Aorta (tissue), 5 donors: ENCODE results near the gene SMIM29. TPM values are rescaled to one million over a fixed set of nuclear protein-coding genes. Genes with fewer than 3 reads are reported as not detected.

ENCODE experiments used
- ATAC-seq: fragments of 200-7000 bp; cut with Tn5 transposase; one replicate; pipeline ENCODE4 v1.9.1; 2022; ENCODE audit warnings: moderate library complexity; ENCODE audit not compliant: low FRiP score
- DNase-seq, 2 donors: peaks; one replicate each; pipeline ENCODE4 v3.0.0-alpha.2; 2020
- H3K27ac ChIP-seq, 2 donors: one replicate each; pipeline ENCODE4 v1.5.1; 2013; ENCODE audit warnings: low read length in 2 of 2, mild to moderate bottlenecking in 2 of 2, moderate library complexity in 2 of 2, control low read depth in 1 of 2, inconsistent platforms in 1 of 2, low read depth in 1 of 2
- H3K27me3 ChIP-seq, 2 donors: one replicate each; pipeline ENCODE4 v1.6.1; 2013; ENCODE audit warnings: control low read depth in 1 of 2, low read length in 1 of 2, mild to moderate bottlenecking in 1 of 2, moderate library complexity in 1 of 2; ENCODE audit not compliant: insufficient read depth in 2 of 2, control insufficient read depth in 1 of 2
- H3K36me3 ChIP-seq, 2 donors: one replicate each; pipeline ENCODE4 v1.6.1; 2013; ENCODE audit warnings: control low read depth in 1 of 2, low read length in 1 of 2, mild to moderate bottlenecking in 1 of 2; ENCODE audit not compliant: insufficient read depth in 2 of 2, control insufficient read depth in 1 of 2
- H3K4me1 ChIP-seq, 2 donors: one replicate each; pipeline ENCODE4 v1.6.1; 2013; ENCODE audit warnings: low read length in 2 of 2, control low read depth in 1 of 2, mild to moderate bottlenecking in 1 of 2, moderate library complexity in 1 of 2; ENCODE audit not compliant: insufficient read depth in 2 of 2, control insufficient read depth in 1 of 2
- H3K4me3 ChIP-seq, 2 donors: one replicate each; pipeline ENCODE4 v1.5.1; 2013; ENCODE audit warnings: low read length in 2 of 2, control low read depth in 1 of 2, mild to moderate bottlenecking in 1 of 2
- H3K9me3 ChIP-seq: one replicate; pipeline ENCODE4 v1.6.1; 2013; ENCODE audit warnings: mild to moderate bottlenecking, low read length; ENCODE audit not compliant: control insufficient read depth
- WGBS, 2 donors: extraction: QIAGEN DNeasy Blood & Tissue Kit; methylation state at CpG; one replicate each; pipeline ENCODE4 v1.1.7; 2013; 5-methylcytosine and 5-hydroxymethylcytosine counted together
- intact Hi-C, 2 donors: fragments of 100-400 bp; cut with DNase I; formaldehyde crosslinking; loops; one replicate each; pipeline versions ENCODE4 v1.14.2 to v1.15.0; 2022
- long read RNA-seq, 2 donors: library from polyadenylated mRNA; unstranded; transcript quantifications; one replicate each; pipeline ENCODE4 v2.0.0, GENCODE V29; 2020 to 2021
- polyA plus RNA-seq, 2 donors: library from polyadenylated mRNA; stranded (reverse); fragments of 200-250 nt; gene quantifications; one replicate each; pipeline ENCODE4 v1.2.3, GENCODE V29; 2013
- total RNA-seq, 2 donors: library from RNA; stranded (reverse); fragmentation: NEBNext Ultra II Directional; extraction: Animal tissue kit (Norgen Biotek cat#: 25700); gene quantifications; one replicate each; pipeline ENCODE4 v1.2.1, GENCODE V29; 2021
- donor health status: healthy with polysubstance abuse.
- donor health status: Bipolar disorder and iron deficiency.
- donor health status: DM: no; HTN: no; CAD: no.
- donor health status: DM: no; HTN: no; CAD: no.
- donor health status: DM: yes; HTN: yes; CAD: no.

SMIM29 gene
- total RNA-seq (10 to 100 TPM; 14.0 to 20.0 TPM), polyA plus RNA-seq (10 to 100 TPM; 32.4 to 46.0 TPM)
- long read RNA-seq, donor 1, transcript SMIM29-208 (5 exons, 1,186 nt), result minor isoform, 6 of 18 reads
- long read RNA-seq, donor 1, transcript SMIM29-205 (5 exons, 1,297 nt), result major isoform, 9 of 18 reads
- long read RNA-seq, donor 1, partial matches to known transcripts, result 1 of 18 reads
- long read RNA-seq, donor 1, other reads (novel, unspliced or antisense), result 0 of 18 reads
- long read RNA-seq, donor 2, transcript SMIM29-205 (5 exons, 1,297 nt), result major isoform, 8 of 15 reads
- long read RNA-seq, donor 2, partial matches to known transcripts, result 2 of 15 reads
- long read RNA-seq, donor 2, other reads (novel, unspliced or antisense), result 2 of 15 reads

- ATAC-seq, result peak; percentile 99
- intact Hi-C loops, result loop anchor here (1.0 to 5.0 kb wide), 4 partner anchors 143 to 166 kb away; partner anchors contain the start of gene NUDT3 (in 2 of the 2)
- Histone ChIP-seq H3K27ac (peak within 1 kb of the TSS in 1 of 2 donors; percentile 67), H3K36me3 (no peaks in the 10 kb centered on the region), H3K4me1 (no peaks in the 10 kb centered on the region), H3K9me3 (no peaks in the 10 kb centered on the region), H3K4me3 (peak within 1 kb of the TSS; percentile 49 to 54), H3K27me3 (no peaks in the 10 kb centered on the region)
- DNase-seq, result peak; percentile 98 to 99
- WGBS, 2 donors, result 0 to 1% methylated on average over 76 to 79 of the region's 79 CpGs
Observed at GRCh38 chr6:34248727-34249468, at the start of gene SMIM29. Gene SMIM29 (minus strand): TSS chr6:34249006. CDS start chr6:34247791, 1,215 bp downstream.

GRCh38 chr6:34295721-34296120 is 46.9 kb upstream of the SMIM29 start:
- H3K4me1 ChIP-seq, result no peaks in the 10 kb centered on the region
- DNase-seq, result no peak
- WGBS, 2 donors, result 50 to 55% methylated on average over 3 of the region's 3 CpGs

GRCh38 chr6:34292954-34293353 is 44.1 kb upstream of the SMIM29 start:
- DNase-seq (no peak), ATAC-seq (no peak)
- Histone ChIP-seq H3K36me3 (peaks cover 0 to 4% of the 10 kb centered on the region in 2 donors), H3K9me3 (no peaks in the 10 kb centered on the region), H3K27me3 (no peaks in the 10 kb centered on the region), H3K4me3 (no peak overlapping the region), H3K4me1 (no peaks in the 10 kb centered on the region), H3K27ac (no peak overlapping the region)
- WGBS, 2 donors, result 93 to 96% methylated on average over 3 of the region's 3 CpGs
- intact Hi-C loops, result no loop called here

More at GRCh38 chr6:34295721-34296120, 46.9 kb upstream of the SMIM29 start:
- H3K27me3 ChIP-seq, result no peaks in the 10 kb centered on the region
- H3K27ac ChIP-seq, result no peak overlapping the region
- intact Hi-C loops, result no loop called here
- peaks cover 0 to 4% of the 10 kb centered on the region in 2 donors for H3K36me3 ChIP-seq
- H3K4me3 ChIP-seq, result no peak overlapping the region
- no peaks in the 10 kb centered on the region for H3K9me3 ChIP-seq
- no peak for ATAC-seq

- Histone ChIP-seq H3K4me3 (no peak overlapping the region), H3K36me3 (peaks cover 5 to 6% of the 10 kb centered on the region in 2 donors), H3K9me3 (no peaks in the 10 kb centered on the region), H3K27ac (no peak overlapping the region), H3K4me1 (no peaks in the 10 kb centered on the region), H3K27me3 (no peaks in the 10 kb centered on the region)
- intact Hi-C loops, result no loop called here
- DNase-seq (no peak), ATAC-seq (no peak)
- WGBS, 2 donors, result 92 to 95% methylated on average over 11 of the region's 11 CpGs
Observed at GRCh38 chr6:34289137-34289536, 40.3 kb upstream of the SMIM29 start.

GRCh38 chr6:34288581-34288980 is 39.8 kb upstream of the SMIM29 start:
- Histone ChIP-seq H3K4me1 (no peaks in the 10 kb centered on the region), H3K36me3 (peaks cover 5 to 6% of the 10 kb centered on the region in 2 donors), H3K27me3 (no peaks in the 10 kb centered on the region), H3K9me3 (no peaks in the 10 kb centered on the region), H3K27ac (no peak overlapping the region), H3K4me3 (no peak overlapping the region)
- intact Hi-C loops, result no loop called here
- no peak for ATAC-seq
- DNase-seq, result no peak
- WGBS, 2 donors, result 30 to 45% methylated on average over 5 of the region's 5 CpGs

GRCh38 chr6:34285448-34286164 is 36.8 kb upstream of the SMIM29 start:
- WGBS, 2 donors, result 87 to 90% methylated on average over 4 of the region's 4 CpGs
- DNase-seq (no peak), ATAC-seq (no peak)
- intact Hi-C loops, result no loop called here
- H3K27me3 ChIP-seq, result no peaks in the 10 kb centered on the region
- H3K4me3 ChIP-seq, result no peak overlapping the region
- H3K9me3 ChIP-seq, result no peaks in the 10 kb centered on the region
- no peak overlapping the region for H3K27ac ChIP-seq
- peaks cover 1 to 5% of the 10 kb centered on the region in 2 donors for H3K36me3 ChIP-seq
- no peaks in the 10 kb centered on the region for H3K4me1 ChIP-seq

- Histone ChIP-seq H3K9me3 (no peaks in the 10 kb centered on the region), H3K27me3 (no peaks in the 10 kb centered on the region), H3K4me3 (no peak overlapping the region), H3K36me3 (peaks cover 1 to 5% of the 10 kb centered on the region in 2 donors), H3K27ac (no peak overlapping the region), H3K4me1 (no peaks in the 10 kb centered on the region)
- intact Hi-C loops, result no loop called here
- 87 to 90% methylated on average over 4 of the region's 4 CpGs for WGBS, 2 donors
- peak; percentile 67 for ATAC-seq
- DNase-seq, result peak in 1 of 2 donors; percentile 81
Observed at GRCh38 chr6:34284563-34285447, 36.0 kb upstream of the SMIM29 start.
